HG03066 (cell line): ENCODE measurements around the gene ALS2.
"Not testable (repeated sequence)": the region's sequence is repeated elsewhere in the genome, so short reads cannot be mapped to it uniquely, and the experiment has no call there.

ENCODE experiments used
- ATAC-seq: cut with Tn5 transposase; IDR thresholded peaks from one replicate; pipeline ENCODE4 v1.9.1; 2021; ENCODE audit warnings: low read depth; ENCODE audit not compliant: unreplicated experiment

The ALS2 gene

DNA sequence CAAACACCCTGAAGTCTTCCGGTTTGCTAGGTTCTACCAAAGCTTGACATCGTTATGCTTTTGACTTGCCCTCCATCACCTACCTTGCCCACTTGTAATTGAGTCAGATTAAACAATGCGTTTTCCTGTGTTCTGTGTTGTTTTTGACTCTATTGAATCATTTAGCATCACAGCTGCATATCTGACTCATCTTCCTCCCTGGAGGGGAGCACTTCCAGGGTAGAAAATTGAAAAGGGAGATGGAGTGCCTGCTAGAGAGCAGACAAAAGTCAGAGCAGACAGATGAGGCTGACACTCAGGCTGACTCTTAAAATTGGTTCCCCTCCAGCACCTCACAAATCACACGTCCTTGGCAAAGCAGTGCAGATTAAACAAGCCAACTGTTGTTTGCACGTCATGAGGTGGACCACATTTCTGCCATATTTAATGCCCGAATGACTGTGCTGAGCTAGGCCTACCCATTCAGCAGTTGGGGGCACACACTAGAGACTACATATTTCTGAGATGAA is 84.5 kb downstream of the ALS2 start:
- ATAC-seq, result no peak

DNA sequence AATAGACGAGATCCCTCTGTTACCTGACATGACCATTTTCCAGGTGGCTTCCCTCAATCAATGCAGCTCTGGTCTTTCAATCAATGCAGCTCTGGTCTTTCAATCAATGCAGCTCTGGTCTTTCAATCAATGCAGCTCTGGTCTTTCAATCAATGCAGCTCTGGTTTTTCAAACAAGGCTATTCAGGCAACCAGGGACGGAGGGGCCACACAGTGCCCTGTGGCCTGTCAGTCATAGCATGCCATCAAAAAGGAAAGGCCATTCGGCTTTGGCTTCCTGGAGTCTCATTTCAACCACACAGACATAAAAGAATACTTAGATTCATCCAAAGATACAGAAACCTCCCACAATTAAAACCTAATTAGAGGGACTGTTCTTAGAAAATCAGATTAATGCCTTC is 95.6 kb downstream of the ALS2 start:
- ATAC-seq, result no peak

DNA sequence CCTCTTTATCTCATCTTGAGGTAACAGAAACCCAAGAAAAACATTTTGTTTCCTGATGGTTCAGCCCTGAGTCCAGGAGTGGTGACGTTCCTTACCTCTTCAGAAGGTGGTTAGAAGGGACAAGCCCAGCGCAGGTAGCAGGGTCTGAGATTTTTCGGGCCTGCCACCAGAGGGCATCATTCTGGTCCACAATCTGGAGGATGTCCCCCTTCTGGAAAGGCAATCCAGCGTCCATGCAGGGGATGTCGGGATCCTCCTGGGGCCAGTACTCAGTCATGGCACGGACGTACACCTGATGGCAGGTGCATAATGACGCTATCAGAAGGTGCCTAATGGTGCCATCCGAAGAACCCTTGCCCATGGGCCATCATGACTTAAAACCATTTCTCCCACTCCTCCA is 100.0 kb downstream of the ALS2 start:
- ATAC-seq, result no peak

DNA sequence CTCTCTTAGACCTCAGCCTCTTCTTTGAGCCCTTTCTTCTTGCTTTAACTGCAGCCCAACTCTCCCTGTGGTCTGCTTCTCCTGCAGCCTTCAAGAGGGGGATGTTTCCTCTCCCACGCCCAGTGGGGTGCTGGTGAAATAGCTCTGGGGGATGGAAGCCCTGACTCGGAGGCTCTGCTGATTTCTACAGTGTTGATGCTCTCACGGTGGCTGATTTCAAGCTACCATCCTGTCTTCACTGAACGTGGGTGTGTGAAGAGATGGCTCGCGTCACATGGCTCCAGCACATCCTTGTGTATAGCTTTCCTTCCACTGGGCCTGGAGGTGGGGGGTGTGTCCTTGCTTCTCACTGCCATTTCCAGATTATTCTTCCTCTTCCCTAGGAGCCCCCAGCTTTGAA is 102.3 kb downstream of the ALS2 start:
- ATAC-seq, result no peak

DNA sequence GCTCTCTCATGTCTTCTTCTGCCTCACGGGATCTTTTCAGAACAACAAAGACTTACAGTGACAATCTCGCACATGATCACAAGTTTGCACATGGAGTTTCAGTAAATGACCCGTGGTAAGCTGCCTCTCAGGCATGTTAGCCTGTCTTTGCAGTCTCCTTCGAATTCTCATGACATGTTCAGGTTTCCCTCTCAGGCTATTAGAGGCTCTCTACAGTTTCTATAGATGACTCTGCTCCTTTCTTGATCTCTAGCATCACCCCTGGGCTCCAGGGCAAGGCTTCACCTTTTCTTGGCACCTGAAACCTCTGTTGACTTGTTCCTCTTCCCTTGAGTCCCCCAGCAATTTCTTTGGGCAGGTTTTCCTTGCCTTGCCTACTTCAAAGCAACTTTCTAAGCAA is 105.3 kb downstream of the ALS2 start:
- ATAC-seq, result no peak

DNA sequence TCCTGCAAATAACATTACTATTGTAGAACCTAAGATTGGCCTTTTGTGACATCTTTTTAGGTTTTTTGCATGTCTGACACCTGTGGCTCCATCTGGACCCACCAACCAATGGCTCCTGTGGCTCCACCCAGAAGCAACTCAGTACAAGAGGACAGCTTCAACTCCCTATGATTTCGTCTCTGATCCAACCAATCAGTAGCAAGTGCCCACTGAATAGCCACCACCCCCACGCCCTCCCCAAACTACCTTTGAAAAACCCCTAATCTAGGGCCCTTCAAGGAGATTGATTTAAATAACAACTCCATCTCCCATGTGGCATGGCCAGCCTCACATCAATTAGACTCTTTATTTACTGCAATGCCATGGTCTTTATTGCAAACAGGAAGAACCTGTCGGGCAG is 105.9 kb downstream of the ALS2 start:
- no peak for ATAC-seq

DNA sequence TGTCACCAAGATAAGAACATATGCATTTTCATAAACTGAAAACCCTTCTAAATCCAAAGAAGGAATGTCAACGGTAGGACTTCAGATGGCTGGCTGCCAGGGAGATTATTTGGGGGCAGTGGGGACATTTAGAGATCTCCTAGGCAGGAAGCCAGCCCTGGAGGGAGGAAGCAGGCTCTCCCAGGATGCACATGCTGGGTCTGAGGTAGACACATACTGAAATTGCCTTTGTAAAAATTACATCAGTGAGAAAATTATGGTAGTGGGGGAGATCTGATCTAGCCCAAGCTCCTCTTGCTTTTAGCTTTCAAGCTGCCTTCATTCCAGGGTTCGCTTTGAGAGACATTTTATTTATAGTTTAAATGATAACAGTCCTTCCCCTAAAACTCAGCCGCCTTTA is 106.4 kb downstream of the ALS2 start:
- ATAC-seq, result no peak

DNA sequence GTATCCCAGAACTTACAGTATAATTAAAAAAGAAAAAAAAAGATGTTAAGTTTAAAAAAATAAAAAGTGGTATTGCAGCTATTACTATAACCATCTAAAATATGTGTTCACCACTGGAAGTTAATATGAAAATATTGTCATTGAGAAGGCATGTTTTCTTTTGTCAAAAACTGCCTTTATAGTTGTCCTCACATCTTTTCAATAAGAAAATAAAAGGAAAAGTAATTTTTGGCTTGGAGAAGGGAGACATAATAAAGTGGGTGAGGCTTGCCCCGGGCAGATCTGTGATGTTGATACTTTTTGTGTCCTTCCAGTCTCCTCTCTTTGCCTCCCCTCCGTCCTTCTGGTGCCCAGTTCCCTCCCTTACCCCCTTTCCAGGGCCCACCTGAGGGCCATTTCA is 107.2 kb downstream of the ALS2 start:
- no peak for ATAC-seq

DNA sequence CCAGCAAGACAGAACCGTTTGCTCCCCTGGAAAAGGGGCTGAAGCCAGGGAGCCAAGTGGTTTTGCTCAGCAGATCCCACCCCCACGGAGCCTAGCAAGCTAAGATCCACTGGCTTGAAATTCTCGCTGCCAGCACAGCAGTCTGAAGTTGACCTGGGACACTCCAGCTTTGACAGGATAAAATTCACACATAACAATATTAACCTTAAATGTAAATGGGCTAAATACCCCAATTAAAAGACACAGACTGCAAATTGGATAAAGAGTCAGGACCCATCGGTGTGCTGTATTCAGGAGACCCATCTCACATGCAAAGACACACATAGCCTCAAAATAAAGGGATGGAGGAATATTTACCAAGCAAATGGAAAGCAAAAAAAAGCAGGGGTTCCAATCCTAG is 109.5 kb downstream of the ALS2 start:
- not testable (repeated sequence) for ATAC-seq

DNA sequence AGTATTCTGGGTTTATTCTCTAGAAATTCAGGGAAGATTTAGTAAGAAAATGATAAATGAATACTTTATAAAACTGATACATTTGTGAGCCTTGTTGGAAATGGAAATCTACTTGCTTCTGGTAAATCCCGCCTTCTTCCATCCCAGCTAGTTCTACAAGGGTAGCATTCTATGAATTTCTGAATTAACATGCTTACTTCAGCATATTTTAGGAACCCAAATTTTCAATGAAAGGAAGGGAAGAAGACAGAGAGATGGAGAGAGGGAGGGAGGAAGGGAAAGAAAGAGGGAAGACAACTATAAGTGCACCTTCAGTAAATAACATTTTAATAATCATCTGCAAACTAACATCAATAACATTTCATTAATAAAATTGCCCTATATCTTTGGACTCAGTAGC is 110.9 kb downstream of the ALS2 start:
- ATAC-seq, result no peak

DNA sequence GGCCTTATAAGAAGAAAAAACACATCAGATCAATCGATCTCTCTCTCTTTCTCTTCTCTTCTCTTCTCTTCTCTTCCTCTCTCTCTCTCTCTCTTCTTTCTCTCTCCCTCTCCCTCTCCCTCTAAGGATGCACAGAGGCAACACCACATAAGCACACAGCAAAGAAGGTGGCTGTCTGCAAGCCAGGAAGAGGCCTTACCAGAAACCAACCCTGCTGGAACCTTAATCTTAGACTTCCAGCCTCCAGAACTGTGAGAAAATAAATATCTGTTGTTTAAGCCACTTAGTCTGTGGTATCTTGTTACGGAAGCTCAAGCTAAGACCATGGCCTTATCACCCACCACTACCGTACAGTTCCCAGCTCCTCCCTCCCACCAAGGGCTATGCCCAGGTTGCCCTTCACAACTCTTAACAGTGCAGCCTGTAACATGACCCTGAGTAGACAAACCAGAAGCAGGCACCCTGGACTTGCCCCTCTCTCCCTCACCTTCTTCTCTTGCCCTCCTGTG is 112.3 kb downstream of the ALS2 start:
- no peak for ATAC-seq

DNA sequence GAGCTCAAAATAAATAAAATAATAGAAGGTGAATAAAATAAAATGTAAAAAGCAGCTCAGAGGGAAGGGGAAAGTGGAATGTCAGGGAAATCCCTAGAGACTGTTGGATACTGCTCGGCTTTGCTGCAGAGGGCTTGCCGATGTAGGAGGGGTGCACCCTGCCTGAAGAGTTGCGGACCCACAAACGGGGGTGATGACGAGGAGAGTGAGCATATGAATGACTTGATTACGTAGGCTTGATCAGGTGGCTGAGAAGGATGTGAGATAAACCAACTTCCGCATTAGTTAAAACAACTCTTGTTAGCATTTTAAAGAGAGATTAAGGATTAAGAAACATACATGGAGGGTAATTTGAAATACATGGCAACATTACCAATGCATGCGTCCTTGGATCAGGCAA is 116.4 kb downstream of the ALS2 start:
- no peak for ATAC-seq

DNA sequence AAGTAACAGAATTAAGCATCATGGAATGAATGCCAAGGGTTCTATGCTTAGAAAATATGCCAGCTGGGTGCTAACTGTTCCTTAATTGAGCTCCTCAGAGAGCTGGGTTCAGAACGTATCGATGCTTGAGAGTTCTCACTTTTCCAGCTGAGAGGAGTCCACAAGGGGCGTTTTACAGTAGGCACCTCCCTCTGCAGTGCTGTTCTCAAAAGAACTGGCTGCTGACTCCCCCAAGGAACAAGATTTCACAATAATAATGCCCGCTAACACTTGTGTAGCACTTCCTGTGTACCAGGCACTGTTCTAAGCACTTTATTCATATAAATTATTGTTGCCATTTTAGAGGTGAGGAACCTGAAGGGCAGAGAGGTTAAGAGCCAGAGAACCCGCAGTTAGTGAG is 119.4 kb downstream of the ALS2 start:
- ATAC-seq, result no peak

DNA sequence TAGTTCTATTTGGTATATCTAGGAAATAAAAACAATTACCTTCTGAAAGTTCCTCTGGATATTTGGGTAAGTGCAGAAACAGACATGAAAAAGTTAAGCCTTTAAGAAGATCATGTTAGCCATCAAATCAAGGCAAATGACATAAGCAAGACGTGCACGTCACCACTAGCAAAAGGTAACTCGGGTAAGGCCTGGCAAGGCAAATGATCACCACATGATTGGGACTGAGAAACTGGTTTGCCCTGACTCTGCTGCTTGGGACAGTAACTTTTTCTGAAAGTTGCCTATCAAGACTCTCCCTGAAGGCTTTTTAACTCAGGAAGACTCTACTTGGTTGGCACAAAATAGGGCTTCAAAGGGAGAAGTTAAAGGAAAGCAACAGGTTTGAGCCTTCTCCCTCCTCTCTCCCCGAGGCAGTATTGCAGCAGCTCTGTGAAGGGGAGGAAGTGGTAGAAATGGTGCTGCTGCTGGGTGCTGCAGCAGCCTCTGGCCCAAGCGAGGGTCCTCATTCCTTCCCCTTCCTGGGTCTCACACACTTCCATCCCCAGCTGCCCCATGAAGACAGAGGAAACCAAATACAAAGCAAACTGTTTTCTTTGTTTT is 120.3 kb downstream of the ALS2 start:
- no peak for ATAC-seq

DNA sequence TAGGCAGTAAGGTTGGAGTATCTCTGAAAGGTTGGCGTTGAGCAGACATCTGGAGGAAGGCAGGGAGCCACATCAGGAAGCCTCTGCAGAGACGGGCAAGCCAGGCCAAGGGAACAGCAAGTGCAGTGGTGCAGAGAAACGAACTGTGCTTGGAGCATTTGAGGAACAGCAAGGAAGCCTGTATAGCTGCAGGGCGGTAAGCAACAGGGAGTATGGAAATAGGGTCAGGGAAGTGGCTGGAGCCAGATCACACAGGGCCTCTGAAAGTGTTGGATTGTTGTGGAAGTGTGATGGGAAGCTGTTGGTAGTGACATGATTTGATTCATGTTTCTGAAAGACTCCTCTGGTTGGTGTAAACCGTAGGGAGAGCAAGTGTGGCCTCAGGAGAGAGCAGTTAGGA is 124.0 kb downstream of the ALS2 start:
- no peak for ATAC-seq

DNA sequence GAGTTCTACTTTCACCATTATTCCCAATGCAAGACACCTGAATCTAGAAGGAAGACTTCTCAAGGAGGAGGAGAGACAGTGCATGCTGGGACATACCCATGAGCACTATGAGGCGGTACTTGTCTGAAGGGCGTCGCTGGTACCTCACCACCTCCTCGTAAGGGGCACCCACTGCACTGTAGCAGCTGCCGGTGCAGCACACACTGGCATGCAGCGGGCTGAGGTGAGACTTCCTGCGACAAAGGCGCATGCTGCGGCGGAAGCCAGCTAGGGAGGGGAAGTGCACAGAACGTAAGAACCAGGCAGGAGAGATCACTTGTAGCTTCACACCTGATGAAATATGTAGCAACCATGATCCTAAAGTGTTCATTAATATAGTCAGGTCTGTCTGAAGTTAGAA is 124.6 kb downstream of the ALS2 start:
- ATAC-seq, result no peak

DNA sequence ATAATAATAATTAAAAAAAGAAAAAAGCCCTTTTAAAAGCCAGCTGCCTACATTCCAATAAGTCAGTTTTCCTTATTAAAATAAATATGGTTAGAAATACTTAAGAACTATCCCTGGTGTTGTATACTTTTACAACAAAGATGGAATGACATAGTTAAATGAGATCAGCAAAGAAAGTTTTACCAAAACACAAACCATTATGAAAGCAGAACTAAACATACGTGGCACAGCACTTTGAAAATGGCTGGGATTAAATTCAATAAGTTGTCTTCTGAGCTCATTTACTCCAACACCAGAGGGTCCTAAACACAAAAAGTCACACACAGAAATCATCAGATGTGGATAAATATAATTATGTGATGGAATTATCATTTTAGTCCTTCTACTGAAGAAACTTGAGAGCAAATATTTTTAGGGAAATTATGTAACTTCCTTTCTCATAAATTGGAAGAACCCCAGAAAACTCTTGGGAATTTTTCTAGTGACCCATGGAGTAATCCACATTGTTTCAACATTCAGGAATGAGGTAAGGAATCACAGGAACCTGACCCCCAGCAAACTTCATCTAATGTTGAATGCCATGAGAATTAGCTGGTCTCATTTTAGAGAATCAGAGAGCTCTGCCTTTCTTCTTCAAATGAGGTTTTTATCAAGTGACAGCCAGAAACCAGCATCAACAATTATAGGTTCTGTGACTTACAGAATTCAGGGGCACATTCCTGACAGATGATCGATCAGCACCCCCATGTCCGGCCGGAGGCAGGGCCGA is 125.9 kb downstream of the ALS2 start:
- ATAC-seq, result no peak

DNA sequence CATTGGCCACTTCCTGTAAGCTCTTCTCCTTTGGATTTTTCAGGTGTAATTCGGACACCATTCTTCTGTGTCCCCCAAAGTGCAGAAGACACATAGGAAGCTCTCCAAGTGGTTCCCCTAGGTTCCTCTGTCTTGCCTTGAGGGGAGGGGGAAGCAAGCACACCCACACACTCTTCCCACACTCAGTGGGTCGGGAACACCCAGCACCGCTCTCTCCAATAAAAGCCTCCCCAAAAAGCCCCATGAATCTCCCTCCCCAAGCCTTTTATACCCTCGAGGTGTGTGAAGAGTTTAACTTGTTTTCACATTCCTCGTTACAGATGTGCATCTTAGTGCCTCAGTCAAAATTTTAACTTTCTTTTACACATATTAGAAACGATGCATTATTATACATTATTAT is 127.5 kb downstream of the ALS2 start:
- ATAC-seq, result no peak
